Retina (tissue), 1 donor: ENCODE results near the gene PARL.
A peak's percentile ranks its signal among the peaks of the same experiment; 100 is the strongest.

Experiments
- DNase-seq: peaks from one replicate; pipeline ENCODE4 v3.0.0-alpha.2; 2016

Gene PARL

GRCh38 chr3:183884427-183885296, at the start of gene PARL:
TSS of gene PARL (minus strand) at chr3:183884880. CDS start at chr3:183884846, 34 bp downstream.
- peak; percentile 99 for DNase-seq

GRCh38 chr3:183933160-183933559, 48.5 kb upstream of the PARL start:
- no peak for DNase-seq

- DNase-seq = no peak
Measured at GRCh38 chr3:183931881-183932280, 47.2 kb upstream of the PARL start.

GRCh38 chr3:183930086-183930485, 45.4 kb upstream of the PARL start:
- DNase-seq = no peak

- no peak for DNase-seq
Measured at GRCh38 chr3:183927059-183927458, 42.4 kb upstream of the PARL start.

- no peak for DNase-seq
Measured at GRCh38 chr3:183924956-183925355, 40.3 kb upstream of the PARL start.

GRCh38 chr3:183924543-183924942, 39.9 kb upstream of the PARL start:
- DNase-seq = no peak

GRCh38 chr3:183922421-183922820, 37.7 kb upstream of the PARL start:
- no peak for DNase-seq

GRCh38 chr3:183921096-183921495, 36.4 kb upstream of the PARL start:
- DNase-seq = no peak

- DNase-seq = peak; percentile 78
Measured at GRCh38 chr3:183920416-183920815, 35.7 kb upstream of the PARL start.

- no peak for DNase-seq
Measured at GRCh38 chr3:183918178-183918577, 33.5 kb upstream of the PARL start.

GRCh38 chr3:183917776-183918175, 33.1 kb upstream of the PARL start:
- DNase-seq = no peak

- no peak for DNase-seq
Measured at GRCh38 chr3:183914856-183915255, 30.2 kb upstream of the PARL start.

GRCh38 chr3:183913580-183913920, 28.9 kb upstream of the PARL start:
- DNase-seq = no peak

- DNase-seq = no peak
Measured at GRCh38 chr3:183912895-183913579, 28.4 kb upstream of the PARL start.

- no peak for DNase-seq
Measured at GRCh38 chr3:183911763-183912506, 27.3 kb upstream of the PARL start.

- no peak for DNase-seq
Measured at GRCh38 chr3:183911087-183911486, 26.4 kb upstream of the PARL start.

GRCh38 chr3:183909030-183909600, 24.4 kb upstream of the PARL start:
- no peak for DNase-seq

- no peak for DNase-seq
Measured at GRCh38 chr3:183907911-183908331, 23.2 kb upstream of the PARL start.

- DNase-seq = no peak
Measured at GRCh38 chr3:183907176-183907575, 22.5 kb upstream of the PARL start.

GRCh38 chr3:183906234-183906921, 21.7 kb upstream of the PARL start:
- DNase-seq = no peak
